ENCODE data around the gene RPTOR. TPM values are rescaled to one million over a fixed set of nuclear protein-coding genes. Genes with fewer than 3 reads are reported as not detected.
"Not testable (repeated sequence)": the region's sequence is repeated elsewhere in the genome, so short reads cannot be mapped to it uniquely, and the experiment has no call there.

RPTOR gene
- total and polyA plus RNA-seq, 4 donors = 12.4 to 46.1 (median 29.7) TPM

DNA sequence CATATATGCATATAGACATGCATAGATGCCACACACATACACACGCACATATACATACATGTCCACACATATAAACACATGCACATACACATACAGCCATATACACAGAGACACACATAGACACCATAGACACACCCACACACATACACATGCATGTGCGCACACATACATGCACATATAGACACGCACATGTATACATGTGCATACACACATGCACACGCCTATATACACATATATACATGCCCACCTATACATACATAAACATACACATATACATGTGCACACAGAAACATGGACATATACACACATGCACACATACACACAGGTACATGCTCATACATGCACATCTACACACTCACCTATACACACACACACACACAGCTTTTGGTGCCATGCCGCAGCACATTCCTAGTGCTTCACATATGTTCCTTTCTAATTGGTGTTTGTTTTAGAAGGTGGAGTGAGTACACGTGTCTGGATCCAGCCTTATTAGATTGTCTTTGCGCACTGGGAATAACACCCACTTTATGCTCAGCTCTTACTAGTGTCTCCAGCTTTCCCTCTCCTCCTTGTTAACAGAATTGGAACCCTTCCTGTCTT lies 198.0 kb downstream of the RPTOR start:
- Histone ChIP-seq H3K4me1 (ENCODE audit: control insufficient read depth in 5 of 5, insufficient read depth in 5 of 5, low read length in 5 of 5) (peaks cover 0 to 10% (median 7%) of the 10 kb centered on the region in 5 donors), H3K36me3 (ENCODE audit: control insufficient read depth in 4 of 4, insufficient read depth in 4 of 4, low read length in 4 of 4) (peaks cover 0 to 14% (median 0%) of the 10 kb centered on the region in 4 donors), H3K27ac (ENCODE audit: low read depth in 1 of 2, low read length in 1 of 2) (no peak overlapping the region), H3K27me3 (ENCODE audit: control insufficient read depth in 3 of 3, insufficient read depth in 3 of 3, low read length in 2 of 3) (no peaks in the 10 kb centered on the region), H3K4me3 (no peak overlapping the region), H3K9me3 (ENCODE audit: control insufficient read depth in 4 of 4, insufficient read depth in 3 of 4, low read length in 3 of 4) (peaks cover 0 to 3% (median under 1%) of the 10 kb centered on the region in 4 donors), H3K9ac (ENCODE audit: insufficient read depth in 1 of 2, low read length in 2 of 2) (peak overlapping the region in 1 of 2 donors; percentile 10)
- TF ChIP-seq CTCF (IDR thresholded peaks at IDR 0.05; ENCODE audit: control extremely low read depth, extremely low read depth) = no peak
- DNase-seq = no peak
- 51 to 78% methylated on average over 7 of the region's 7 CpGs for WGBS, 2 donors
- ATAC-seq (ENCODE audit: insufficient read depth, low FRiP score) = no peak

DNA sequence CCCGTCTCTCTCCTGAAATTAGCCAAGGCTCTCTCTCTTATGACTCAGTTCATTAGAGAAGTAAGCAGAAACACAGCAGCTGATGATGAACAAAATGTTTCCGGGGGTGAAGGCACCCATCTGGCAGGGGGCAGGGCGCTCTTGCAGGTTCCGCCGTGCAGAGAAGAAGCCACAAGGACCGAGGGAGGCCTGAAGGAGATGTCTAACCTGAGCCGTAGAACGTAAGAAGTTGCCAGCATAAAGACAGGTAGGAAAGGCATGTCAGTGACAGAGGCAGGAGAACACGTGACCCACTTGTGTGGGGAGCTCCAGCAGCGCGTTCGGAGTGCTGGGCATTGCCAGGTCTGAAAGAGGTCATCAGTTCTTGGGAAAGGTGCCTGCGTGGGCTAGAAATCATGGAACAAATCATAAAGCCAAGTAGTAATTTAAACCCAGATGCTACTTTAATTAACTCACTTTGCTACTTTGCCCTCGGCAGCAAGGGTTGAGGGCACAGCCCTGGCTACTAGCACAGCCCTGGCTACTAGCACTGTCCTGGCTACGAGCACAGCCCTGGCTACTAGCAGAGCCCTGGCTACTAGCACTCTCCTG lies 198.6 kb downstream of the RPTOR start:
- H3K4me1 ChIP-seq (ENCODE audit: control insufficient read depth in 5 of 5, insufficient read depth in 5 of 5, low read length in 5 of 5) = peaks cover 0 to 10% (median 7%) of the 10 kb centered on the region in 5 donors
- no peak for ATAC-seq (ENCODE audit: insufficient read depth, low FRiP score)
- no peak for DNase-seq
- peaks cover 0 to 3% (median under 1%) of the 10 kb centered on the region in 4 donors for H3K9me3 ChIP-seq (ENCODE audit: control insufficient read depth in 4 of 4, insufficient read depth in 3 of 4, low read length in 3 of 4)
- no peak overlapping the region for H3K27ac ChIP-seq (ENCODE audit: low read depth in 1 of 2, low read length in 1 of 2)
- H3K9ac ChIP-seq (ENCODE audit: insufficient read depth in 1 of 2, low read length in 2 of 2) = no peak overlapping the region
- H3K4me3 ChIP-seq = no peak overlapping the region
- TF ChIP-seq CTCF (IDR thresholded peaks at IDR 0.05; ENCODE audit: control extremely low read depth, extremely low read depth) = no peak
- WGBS, 2 donors = 71 to 86% methylated on average over 15 of the region's 15 CpGs
- no peaks in the 10 kb centered on the region for H3K27me3 ChIP-seq (ENCODE audit: control insufficient read depth in 3 of 3, insufficient read depth in 3 of 3, low read length in 2 of 3)
- H3K36me3 ChIP-seq (ENCODE audit: control insufficient read depth in 4 of 4, insufficient read depth in 4 of 4, low read length in 4 of 4) = peaks cover 0 to 14% (median 0%) of the 10 kb centered on the region in 4 donors

GRCh38 chr17:80743973-80744372 lies 199.3 kb downstream of the RPTOR start:
- H3K9me3 ChIP-seq (ENCODE audit: control insufficient read depth in 4 of 4, insufficient read depth in 3 of 4, low read length in 3 of 4); H3K9ac ChIP-seq (ENCODE audit: insufficient read depth in 1 of 2, low read length in 2 of 2); H3K4me3 ChIP-seq; H3K27ac ChIP-seq (ENCODE audit: low read depth in 1 of 2, low read length in 1 of 2); DNase-seq; H3K4me1 ChIP-seq (ENCODE audit: control insufficient read depth in 5 of 5, insufficient read depth in 5 of 5, low read length in 5 of 5); ATAC-seq (ENCODE audit: insufficient read depth, low FRiP score); H3K27me3 ChIP-seq (ENCODE audit: control insufficient read depth in 3 of 3, insufficient read depth in 3 of 3, low read length in 2 of 3): not testable (repeated sequence)
- 85 to 100% methylated on average over 1 to 2 of the region's 2 CpGs for WGBS, 2 donors
- H3K36me3 ChIP-seq (ENCODE audit: control insufficient read depth in 4 of 4, insufficient read depth in 4 of 4, low read length in 4 of 4) = peaks cover 0 to 12% (median 0%) of the 10 kb centered on the region in 4 donors

DNA sequence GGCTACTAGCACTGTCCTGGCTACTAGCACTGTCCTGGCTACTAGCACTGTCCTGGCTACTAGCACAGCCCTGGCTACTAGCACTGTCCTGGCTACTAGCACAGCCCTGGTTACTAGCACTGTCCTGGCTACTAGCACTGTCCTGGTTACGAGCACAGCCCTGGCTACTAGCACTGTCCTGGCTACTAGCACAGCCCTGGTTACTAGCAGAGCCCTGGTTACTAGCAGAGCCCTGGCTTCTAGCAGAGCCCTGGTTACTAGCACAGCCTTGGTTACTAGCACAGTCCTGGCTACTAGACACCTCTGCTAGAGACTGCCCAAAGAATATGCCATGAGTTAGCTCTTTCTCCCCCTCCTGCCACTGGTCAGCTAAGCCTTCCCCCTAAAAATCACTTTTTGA lies 200.1 kb downstream of the RPTOR start:
- WGBS, 2 donors = 94 to 100% methylated on average over 1 of the region's 1 CpG
- DNase-seq; H3K27me3 ChIP-seq (ENCODE audit: control insufficient read depth in 3 of 3, insufficient read depth in 3 of 3, low read length in 2 of 3); H3K9me3 ChIP-seq (ENCODE audit: control insufficient read depth in 4 of 4, insufficient read depth in 3 of 4, low read length in 3 of 4); ATAC-seq (ENCODE audit: insufficient read depth, low FRiP score); H3K36me3 ChIP-seq (ENCODE audit: control insufficient read depth in 4 of 4, insufficient read depth in 4 of 4, low read length in 4 of 4); H3K4me1 ChIP-seq (ENCODE audit: control insufficient read depth in 5 of 5, insufficient read depth in 5 of 5, low read length in 5 of 5); H3K4me3 ChIP-seq; H3K9ac ChIP-seq (ENCODE audit: insufficient read depth in 1 of 2, low read length in 2 of 2); H3K27ac ChIP-seq (ENCODE audit: low read depth in 1 of 2, low read length in 1 of 2): not testable (repeated sequence)

Measured in lung (tissue), 12 donors.